HepG2 (cell line): ENCODE measurements around the gene TXNDC11. TPM values are rescaled to one million over a fixed set of nuclear protein-coding genes. Genes with fewer than 3 reads are reported as not detected.

Experiments
- ARNTL ChIP-seq: sonication (generic); formaldehyde crosslinking; IDR thresholded peaks from 2 replicates; pipeline ENCODE4 v1.4.0; 2020; ENCODE audit warnings: mild to moderate bottlenecking, missing genetic modification reagents
- HIVEP1 ChIP-seq: sonication (generic); formaldehyde crosslinking; IDR thresholded peaks from 2 replicates; pipeline ENCODE4 v1.4.0; 2020; ENCODE audit warnings: mild to moderate bottlenecking, missing genetic modification reagents
- NCOA5 ChIP-seq: sonication (generic); formaldehyde crosslinking; IDR thresholded peaks from 2 replicates; pipeline ENCODE4 v1.4.0; 2020; ENCODE audit warnings: missing genetic modification reagents
- PRPF4 ChIP-seq: fragments of 200-400 bp; formaldehyde crosslinking; IDR thresholded peaks from 2 replicates; pipeline ENCODE4 v1.6.1; 2016; ENCODE audit warnings: low read length, low read depth; ENCODE audit not compliant: poor library complexity, severe bottlenecking
- REPIN1 ChIP-seq: sonication (generic); formaldehyde crosslinking; IDR thresholded peaks from 2 replicates; pipeline ENCODE4 v1.8.0; 2022; ENCODE audit warnings: missing genetic modification reagents, low read depth, mild to moderate bottlenecking, borderline replicate concordance
- TCF7L2 ChIP-seq: IDR thresholded peaks from 2 replicates; pipeline ENCODE4 v1.6.1; 2011; ENCODE audit warnings: mild to moderate bottlenecking, low read depth, low read length, moderate library complexity
- TGIF2 ChIP-seq: IDR thresholded peaks from 2 replicates; pipeline ENCODE4 v1.6.1; 2016; ENCODE audit warnings: control low read depth, missing compliant biosample characterization
- ZFP37 ChIP-seq: sonication (generic); formaldehyde crosslinking; IDR thresholded peaks from 2 replicates; pipeline ENCODE4 v1.4.0; 2020; ENCODE audit warnings: missing genetic modification reagents, borderline replicate concordance
- ZNF101 ChIP-seq: sonication (generic); formaldehyde crosslinking; IDR thresholded peaks from 2 replicates; pipeline ENCODE4 v1.4.0; 2020; ENCODE audit warnings: mild to moderate bottlenecking, low read depth, missing genetic modification reagents, borderline replicate concordance
- ZNF350 ChIP-seq: sonication (generic); formaldehyde crosslinking; IDR thresholded peaks from 2 replicates; pipeline ENCODE4 v1.4.0; 2020; ENCODE audit warnings: mild to moderate bottlenecking, low read depth, missing genetic modification reagents, borderline replicate concordance
- ZNF468 ChIP-seq: sonication (generic); formaldehyde crosslinking; IDR thresholded peaks from 2 replicates; pipeline ENCODE4 v1.8.0; 2022; ENCODE audit warnings: mild to moderate bottlenecking, moderate library complexity, missing genetic modification reagents
- polyA plus RNA-seq, 8 experiments: library from polyadenylated mRNA; depleted of rRNA in 3 of 8; stranded (reverse) in 7 of 8; unstranded in 1 of 8; fragments of >200 nt; fragmentation: Illumina TruSeq in 4 of 8; extraction: Trizol in 4 of 8; gene quantifications; 2 replicates each; pipeline versions ENCODE4 v1.2.1 to v1.2.3, GENCODE V29; 2011 to 2016; ENCODE audit warnings: low read depth in 4 of 8, missing spikeins in 1 of 8, mixed read lengths in 1 of 8; ENCODE audit not compliant: insufficient read depth in 1 of 8
- total RNA-seq, 5 experiments: library from RNA; depleted of rRNA; stranded (reverse); fragments of >200 nt; fragmentation: Illumina TruSeq; extraction: Trizol; gene quantifications; 2 replicates each; pipeline ENCODE4 v1.2.3, GENCODE V29; 2016; ENCODE audit warnings: low read depth in 1 of 5
- TF ChIP-seq, protein P1 (sequence below): sonication (generic); formaldehyde crosslinking; IDR thresholded peaks from one replicate; pipeline ENCODE4 v1.5.1; 2020; ENCODE audit warnings: mild to moderate bottlenecking, missing genetic modification reagents; ENCODE audit errors: not compliant biosample characterization
- TF ChIP-seq, protein P2 (sequence below): sonication (generic); formaldehyde crosslinking; conservative IDR thresholded peaks from 2 replicates; pipeline ENCODE4 v1.4.0; 2020; ENCODE audit warnings: mild to moderate bottlenecking, missing genetic modification reagents, moderate library complexity
- TF ChIP-seq, protein P3 (sequence below): IDR thresholded peaks from 2 replicates; pipeline ENCODE4 v1.6.1; 2016; ENCODE audit warnings: low read depth, control low read depth

Gene TXNDC11
- total and polyA plus RNA-seq, 2 of the 13 experiments (the other 11 are each of a cell fraction or from before 2014, with no cell fraction given): 74.9 to 123 TPM

DNA sequence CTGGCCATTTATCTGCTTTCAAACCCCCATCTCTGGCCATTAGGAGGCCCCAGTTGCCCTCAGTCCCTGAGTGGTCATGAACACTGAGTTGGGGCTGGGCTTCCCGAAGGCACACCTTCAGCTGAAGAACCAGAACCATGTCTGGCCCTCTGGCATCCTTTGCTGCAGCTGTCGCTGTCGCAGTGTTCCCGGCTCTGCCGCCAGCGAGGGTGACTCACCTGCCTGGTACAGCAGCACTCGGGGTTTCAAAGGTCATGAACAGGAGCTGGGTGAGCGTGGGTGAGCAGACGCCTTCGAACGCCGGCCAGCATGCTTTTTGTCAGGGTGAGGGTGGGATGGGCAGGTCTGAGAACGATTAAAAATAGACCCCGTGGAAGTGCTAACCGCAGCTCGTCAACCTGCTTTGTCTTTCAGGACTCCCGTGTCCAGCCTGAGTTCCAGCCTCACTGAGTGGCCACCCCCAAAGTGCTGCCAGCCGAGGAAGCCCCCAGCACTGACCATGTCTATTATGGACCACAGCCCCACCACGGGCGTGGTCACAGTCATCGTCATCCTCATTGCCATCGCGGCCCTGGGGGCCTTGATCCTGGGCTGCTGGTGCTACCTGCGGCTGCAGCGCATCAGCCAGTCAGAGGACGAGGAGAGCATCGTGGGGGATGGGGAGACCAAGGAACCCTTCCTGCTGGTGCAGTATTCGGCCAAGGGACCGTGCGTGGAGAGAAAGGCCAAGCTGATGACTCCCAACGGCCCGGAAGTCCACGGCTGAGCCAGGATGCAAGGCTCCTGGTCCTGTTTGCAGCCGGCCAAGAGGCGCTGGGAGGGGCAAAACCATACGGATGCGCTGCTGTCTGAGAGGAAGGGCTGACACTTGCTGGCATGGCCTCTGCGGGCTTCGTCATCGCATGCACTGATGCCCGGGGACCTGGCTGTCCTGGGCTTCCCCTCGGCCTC is 66.8 kb downstream of the TXNDC11 start (continued):
- TF ChIP-seq, protein P1, sequence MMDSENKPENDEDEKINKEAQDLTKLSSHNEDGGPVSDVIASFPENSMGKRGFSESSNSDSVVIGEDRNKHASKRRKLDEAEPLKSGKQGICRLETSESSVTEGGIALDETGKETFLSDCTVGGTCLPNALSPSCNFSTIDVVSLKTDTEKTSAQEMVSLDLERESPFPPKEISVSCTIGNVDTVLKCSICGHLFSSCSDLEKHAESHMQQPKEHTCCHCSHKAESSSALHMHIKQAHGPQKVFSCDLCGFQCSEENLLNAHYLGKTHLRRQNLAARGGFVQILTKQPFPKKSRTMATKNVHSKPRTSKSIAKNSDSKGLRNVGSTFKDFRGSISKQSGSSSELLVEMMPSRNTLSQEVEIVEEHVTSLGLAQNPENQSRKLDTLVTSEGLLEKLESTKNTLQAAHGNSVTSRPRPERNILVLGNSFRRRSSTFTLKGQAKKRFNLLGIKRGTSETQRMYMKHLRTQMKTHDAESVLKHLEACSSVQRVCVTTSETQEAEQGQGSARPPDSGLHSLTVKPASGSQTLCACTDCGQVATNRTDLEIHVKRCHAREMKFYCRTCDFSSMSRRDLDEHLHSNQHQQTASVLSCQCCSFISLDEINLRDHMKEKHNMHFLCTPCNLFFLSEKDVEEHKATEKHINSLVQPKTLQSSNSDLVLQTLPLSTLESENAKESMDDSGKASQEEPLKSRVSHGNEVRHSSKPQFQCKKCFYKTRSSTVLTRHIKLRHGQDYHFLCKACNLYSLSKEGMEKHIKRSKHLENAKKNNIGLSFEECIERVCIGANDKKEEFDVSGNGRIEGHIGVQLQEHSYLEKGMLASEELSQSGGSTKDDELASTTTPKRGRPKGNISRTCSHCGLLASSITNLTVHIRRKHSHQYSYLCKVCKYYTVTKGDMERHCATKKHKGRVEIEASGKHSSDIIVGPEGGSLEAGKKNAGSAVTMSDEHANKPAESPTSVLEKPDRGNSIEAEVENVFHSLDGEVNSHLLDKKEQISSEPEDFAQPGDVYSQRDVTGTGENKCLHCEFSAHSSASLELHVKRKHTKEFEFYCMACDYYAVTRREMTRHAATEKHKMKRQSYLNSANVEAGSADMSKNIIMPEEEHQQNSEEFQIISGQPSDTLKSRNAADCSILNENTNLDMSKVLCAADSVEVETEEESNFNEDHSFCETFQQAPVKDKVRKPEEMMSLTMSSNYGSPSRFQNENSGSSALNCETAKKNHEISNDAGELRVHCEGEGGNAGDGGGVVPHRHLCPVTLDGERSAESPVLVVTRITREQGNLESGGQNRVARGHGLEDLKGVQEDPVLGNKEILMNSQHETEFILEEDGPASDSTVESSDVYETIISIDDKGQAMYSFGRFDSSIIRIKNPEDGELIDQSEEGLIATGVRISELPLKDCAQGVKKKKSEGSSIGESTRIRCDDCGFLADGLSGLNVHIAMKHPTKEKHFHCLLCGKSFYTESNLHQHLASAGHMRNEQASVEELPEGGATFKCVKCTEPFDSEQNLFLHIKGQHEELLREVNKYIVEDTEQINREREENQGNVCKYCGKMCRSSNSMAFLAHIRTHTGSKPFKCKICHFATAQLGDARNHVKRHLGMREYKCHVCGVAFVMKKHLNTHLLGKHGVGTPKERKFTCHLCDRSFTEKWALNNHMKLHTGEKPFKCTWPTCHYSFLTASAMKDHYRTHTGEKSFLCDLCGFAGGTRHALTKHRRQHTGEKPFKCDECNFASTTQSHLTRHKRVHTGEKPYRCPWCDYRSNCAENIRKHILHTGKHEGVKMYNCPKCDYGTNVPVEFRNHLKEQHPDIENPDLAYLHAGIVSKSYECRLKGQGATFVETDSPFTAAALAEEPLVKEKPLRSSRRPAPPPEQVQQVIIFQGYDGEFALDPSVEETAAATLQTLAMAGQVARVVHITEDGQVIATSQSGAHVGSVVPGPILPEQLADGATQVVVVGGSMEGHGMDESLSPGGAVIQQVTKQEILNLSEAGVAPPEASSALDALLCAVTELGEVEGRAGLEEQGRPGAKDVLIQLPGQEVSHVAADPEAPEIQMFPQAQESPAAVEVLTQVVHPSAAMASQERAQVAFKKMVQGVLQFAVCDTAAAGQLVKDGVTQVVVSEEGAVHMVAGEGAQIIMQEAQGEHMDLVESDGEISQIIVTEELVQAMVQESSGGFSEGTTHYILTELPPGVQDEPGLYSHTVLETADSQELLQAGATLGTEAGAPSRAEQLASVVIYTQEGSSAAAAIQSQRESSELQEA (CRISPR knock-in tag): peak; percentile 43
- no peak for TF ChIP-seq PRPF4
- TF ChIP-seq, protein P2, sequence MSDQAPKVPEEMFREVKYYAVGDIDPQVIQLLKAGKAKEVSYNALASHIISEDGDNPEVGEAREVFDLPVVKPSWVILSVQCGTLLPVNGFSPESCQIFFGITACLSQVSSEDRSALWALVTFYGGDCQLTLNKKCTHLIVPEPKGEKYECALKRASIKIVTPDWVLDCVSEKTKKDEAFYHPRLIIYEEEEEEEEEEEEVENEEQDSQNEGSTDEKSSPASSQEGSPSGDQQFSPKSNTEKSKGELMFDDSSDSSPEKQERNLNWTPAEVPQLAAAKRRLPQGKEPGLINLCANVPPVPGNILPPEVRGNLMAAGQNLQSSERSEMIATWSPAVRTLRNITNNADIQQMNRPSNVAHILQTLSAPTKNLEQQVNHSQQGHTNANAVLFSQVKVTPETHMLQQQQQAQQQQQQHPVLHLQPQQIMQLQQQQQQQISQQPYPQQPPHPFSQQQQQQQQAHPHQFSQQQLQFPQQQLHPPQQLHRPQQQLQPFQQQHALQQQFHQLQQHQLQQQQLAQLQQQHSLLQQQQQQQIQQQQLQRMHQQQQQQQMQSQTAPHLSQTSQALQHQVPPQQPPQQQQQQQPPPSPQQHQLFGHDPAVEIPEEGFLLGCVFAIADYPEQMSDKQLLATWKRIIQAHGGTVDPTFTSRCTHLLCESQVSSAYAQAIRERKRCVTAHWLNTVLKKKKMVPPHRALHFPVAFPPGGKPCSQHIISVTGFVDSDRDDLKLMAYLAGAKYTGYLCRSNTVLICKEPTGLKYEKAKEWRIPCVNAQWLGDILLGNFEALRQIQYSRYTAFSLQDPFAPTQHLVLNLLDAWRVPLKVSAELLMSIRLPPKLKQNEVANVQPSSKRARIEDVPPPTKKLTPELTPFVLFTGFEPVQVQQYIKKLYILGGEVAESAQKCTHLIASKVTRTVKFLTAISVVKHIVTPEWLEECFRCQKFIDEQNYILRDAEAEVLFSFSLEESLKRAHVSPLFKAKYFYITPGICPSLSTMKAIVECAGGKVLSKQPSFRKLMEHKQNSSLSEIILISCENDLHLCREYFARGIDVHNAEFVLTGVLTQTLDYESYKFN (CRISPR knock-in tag): peak; percentile 78
- TF ChIP-seq NCOA5 (CRISPR knock-in tag): no peak
- TF ChIP-seq ARNTL: peak; percentile 68
- TF ChIP-seq ZNF350: no peak; the same call in 1 of the 2 replicates
- TF ChIP-seq, protein P3, sequence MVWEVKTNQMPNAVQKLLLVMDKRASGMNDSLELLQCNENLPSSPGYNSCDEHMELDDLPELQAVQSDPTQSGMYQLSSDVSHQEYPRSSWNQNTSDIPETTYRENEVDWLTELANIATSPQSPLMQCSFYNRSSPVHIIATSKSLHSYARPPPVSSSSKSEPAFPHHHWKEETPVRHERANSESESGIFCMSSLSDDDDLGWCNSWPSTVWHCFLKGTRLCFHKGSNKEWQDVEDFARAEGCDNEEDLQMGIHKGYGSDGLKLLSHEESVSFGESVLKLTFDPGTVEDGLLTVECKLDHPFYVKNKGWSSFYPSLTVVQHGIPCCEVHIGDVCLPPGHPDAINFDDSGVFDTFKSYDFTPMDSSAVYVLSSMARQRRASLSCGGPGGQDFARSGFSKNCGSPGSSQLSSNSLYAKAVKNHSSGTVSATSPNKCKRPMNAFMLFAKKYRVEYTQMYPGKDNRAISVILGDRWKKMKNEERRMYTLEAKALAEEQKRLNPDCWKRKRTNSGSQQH (CRISPR knock-in tag): 0 out of 2 replicates have a peak, but pooled peaks have one; percentile 68
- peak; percentile 45; the same call in 1 of the 2 replicates for TF ChIP-seq ZNF468 (CRISPR knock-in tag)
- TF ChIP-seq ZNF101 (CRISPR knock-in tag): no peak
- TF ChIP-seq ZFP37: no peak
- TF ChIP-seq TCF7L2: no peak
- no peak for TF ChIP-seq TGIF2 (CRISPR knock-in tag)
- TF ChIP-seq HIVEP1 (CRISPR knock-in tag): peak; percentile 68; the same call in 1 of the 2 replicates
- 0 out of 2 replicates have a peak, but pooled peaks have one; percentile 35 for TF ChIP-seq REPIN1
